Retinal pigment epithelial cell (primary cell): ENCODE data around the gene RANBP1.

Experiments used
- DNase-seq: peaks from one replicate; pipeline ENCODE4 v3.0.0-alpha.2; 2010; ENCODE audit warnings: low read depth
- H3K4me3 ChIP-seq: 2 replicates; pipeline ENCODE4 v1.5.1; 2011; ENCODE audit warnings: mild to moderate bottlenecking, low read length, control low read depth, moderate library complexity
- CTCF ChIP-seq: conservative IDR thresholded peaks from 2 replicates; pipeline ENCODE4 v1.5.1; 2011; ENCODE audit warnings: low read depth, low read length, control low read depth, inconsistent platforms

RANBP1 gene

GRCh38 chr22:20085651-20086050 is 30.3 kb upstream of the RANBP1 start:
- no peak overlapping the region for H3K4me3 ChIP-seq
- DNase-seq, result no peak
- no peak for TF ChIP-seq CTCF

GRCh38 chr22:20086101-20086599 is 29.8 kb upstream of the RANBP1 start:
- TF ChIP-seq CTCF, result no peak
- DNase-seq, result no peak
- no peak overlapping the region for H3K4me3 ChIP-seq

- H3K4me3 ChIP-seq, result no peak overlapping the region
- DNase-seq, result no peak
- TF ChIP-seq CTCF, result no peak
Observed at GRCh38 chr22:20086763-20087162, 29.1 kb upstream of the RANBP1 start.

- H3K4me3 ChIP-seq, result no peak overlapping the region
- no peak for TF ChIP-seq CTCF
- no peak for DNase-seq
Observed at GRCh38 chr22:20087319-20088262, 28.3 kb upstream of the RANBP1 start.

DNA sequence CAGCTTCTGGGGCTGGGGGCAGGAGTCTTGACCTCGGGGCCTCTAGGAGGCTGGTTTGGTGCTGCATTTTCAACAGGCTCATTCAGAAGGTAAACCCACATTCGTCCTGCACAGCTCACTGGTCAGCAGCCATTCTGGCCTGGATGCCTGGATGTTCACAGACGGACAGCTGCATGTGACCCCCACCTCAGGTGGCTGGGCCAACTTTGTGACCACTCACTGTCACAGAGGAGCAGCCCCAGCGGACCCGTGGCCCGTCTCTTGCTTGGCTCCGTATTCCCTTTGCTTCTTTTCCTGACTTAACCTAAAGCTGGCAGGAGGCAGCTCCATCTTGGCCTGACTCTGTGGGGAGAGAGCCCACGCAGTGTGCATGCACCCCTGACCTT is 27.6 kb upstream of the RANBP1 start:
- H3K4me3 ChIP-seq, result no peak overlapping the region
- no peak for DNase-seq
- TF ChIP-seq CTCF, result no peak

GRCh38 chr22:20089226-20089976 is 26.5 kb upstream of the RANBP1 start:
- H3K4me3 ChIP-seq, result no peak overlapping the region
- no peak for DNase-seq
- TF ChIP-seq CTCF, result no peak
